Ovary (tissue), 9 donors: Measurements from ENCODE around the gene IFRD1. TPM values are rescaled to one million over a fixed set of nuclear protein-coding genes. Genes with fewer than 3 reads are reported as not detected.
"Not testable (repeated sequence)": the region's sequence is repeated elsewhere in the genome, so short reads cannot be mapped to it uniquely, and the experiment has no call there.

Experiments used
- DNase-seq, 5 donors: peaks; one replicate each; pipeline ENCODE4 v3.0.0-alpha.2; 2019 to 2020
- H3K27ac ChIP-seq, 2 donors: fragments of 200-600 bp; one replicate each; pipeline versions ENCODE4 v1.5.1 to v1.8.0; 2019 to 2022
- H3K27me3 ChIP-seq: fragments of 200-600 bp; one replicate; pipeline ENCODE4 v1.8.0; 2022
- H3K36me3 ChIP-seq: fragments of 200-600 bp; sonication (generic); one replicate; pipeline ENCODE4 v1.5.1; 2019
- H3K4me1 ChIP-seq: one replicate; pipeline ENCODE4 v1.8.1; 2013; ENCODE audit warnings: mild to moderate bottlenecking, moderate library complexity; ENCODE audit not compliant: insufficient read depth
- H3K4me3 ChIP-seq: fragments of 200-600 bp; sonication (generic); one replicate; pipeline ENCODE4 v1.5.1; 2017
- H3K9me3 ChIP-seq, 2 donors: fragments of 200-600 bp in 1 of 2; sonication (generic) in 1 of 2; one replicate each; pipeline versions ENCODE4 v1.5.1 to v1.8.1; 2013 to 2019; ENCODE audit warnings: mild to moderate bottlenecking in 1 of 2, moderate library complexity in 1 of 2
- CTCF ChIP-seq, 3 donors: fragments of 450-650 bp in 2 of 3; fragments of 200-600 bp in 1 of 3; IDR thresholded peaks; one replicate each; pipeline versions ENCODE4 v1.5.1 to v1.8.0; 2016 to 2022; ENCODE audit warnings: antibody characterized with exemption in 3 of 3, mild to moderate bottlenecking in 1 of 3
- EP300 ChIP-seq: sonication (generic); formaldehyde crosslinking; IDR thresholded peaks from one replicate; pipeline ENCODE4 v1.6.1; 2017; ENCODE audit warnings: antibody characterized with exemption
- POLR2A ChIP-seq: fragments of 450-650 bp; IDR thresholded peaks from one replicate; pipeline ENCODE4 v1.6.1; 2017; ENCODE audit warnings: antibody characterized with exemption, mild to moderate bottlenecking, moderate library complexity
- WGBS, 3 donors: extraction: QIAGEN DNeasy Blood & Tissue Kit in 1 of 3; methylation state at CpG; one replicate each; pipeline versions ENCODE4 v1.1.5 to v1.1.7; 2013 to 2017; 5-methylcytosine and 5-hydroxymethylcytosine counted together
- intact Hi-C, 4 donors: fragments of 100-400 bp; cut with DNase I; formaldehyde crosslinking; loops; one replicate each; pipeline versions ENCODE4 v1.11.0 to v1.15.1; 2022 to 2023
- polyA plus RNA-seq, 2 donors: library from polyadenylated mRNA; stranded (reverse); fragments of 200-250 nt in 1 of 2; fragments of 350-450 nt in 1 of 2; fragmentation: Illumina TruSeq in 1 of 2; extraction: RNeasy Lipid Tissue Mini Kit (QIAGEN cat#74804) in 1 of 2; gene quantifications; one replicate each; pipeline ENCODE4 v1.2.3, GENCODE V29; 2013 to 2014
- total RNA-seq, 7 donors: library from RNA; depleted of rRNA in 2 of 7; stranded (reverse); fragments of >200 nt in 2 of 7; fragmentation: NEBNext Ultra II Directional in 3 of 7; extraction: Animal tissue kit (Norgen Biotek cat#: 25700) in 3 of 7; gene quantifications; one replicate each; pipeline versions ENCODE4 v1.1.0 to v1.2.4, GENCODE V29; 2016 to 2023
- donor health status: DM: no; HTN: no; CAD: no; lungs with moderate emphysema.
- donor health status: DM: no; HTN: no; CAD: no.
- donor health status: Bipolar disorder and iron deficiency.
- donor health status: DM: yes; HTN: yes; CAD: no.
- donor health status: DM: no; HTN: no; CAD: no.
- donor health status: DM: yes; HTN: yes; CAD: no.

The IFRD1 gene
- total and polyA plus RNA-seq, 9 donors: 21.2 to 75.1 (median 37.2) TPM

GRCh38 chr7:112510743-112511110 lies 60.5 kb downstream of the IFRD1 start:
- H3K4me3 ChIP-seq: no peak overlapping the region
- H3K27me3 ChIP-seq: no peaks in the 10 kb centered on the region
- TF ChIP-seq CTCF (IDR thresholded peaks at IDR 0.05) (no peak), EP300 (no peak), POLR2A (no peak)
- no peaks in the 10 kb centered on the region for H3K4me1 ChIP-seq
- H3K36me3 ChIP-seq: no peaks in the 10 kb centered on the region
- intact Hi-C loops: no loop called here
- DNase-seq: no peak
- H3K9me3 ChIP-seq: no peaks in the 10 kb centered on the region
- H3K27ac ChIP-seq: no peak overlapping the region

GRCh38 chr7:112511451-112512202 lies 61.4 kb downstream of the IFRD1 start:
- DNase-seq: no peak
- intact Hi-C loops: no loop called here
- no peak overlapping the region for H3K4me3 ChIP-seq
- 85 to 87% (median 86%) methylated on average over 6 of the region's 6 CpGs for WGBS, 3 donors
- no peak overlapping the region for H3K27ac ChIP-seq
- TF ChIP-seq POLR2A (no peak), CTCF (IDR thresholded peaks at IDR 0.05) (no peak), EP300 (no peak)
- no peaks in the 10 kb centered on the region for H3K4me1 ChIP-seq
- no peaks in the 10 kb centered on the region for H3K27me3 ChIP-seq
- H3K36me3 ChIP-seq: no peaks in the 10 kb centered on the region
- no peaks in the 10 kb centered on the region for H3K9me3 ChIP-seq

- H3K9me3 ChIP-seq: no peaks in the 10 kb centered on the region
- H3K4me1 ChIP-seq: no peaks in the 10 kb centered on the region
- no peaks in the 10 kb centered on the region for H3K27me3 ChIP-seq
- no peak for DNase-seq
- H3K27ac ChIP-seq: no peak overlapping the region
- H3K36me3 ChIP-seq: no peaks in the 10 kb centered on the region
- TF ChIP-seq CTCF (IDR thresholded peaks at IDR 0.05): no peak
- no peak for TF ChIP-seq EP300
- TF ChIP-seq POLR2A: no peak
- intact Hi-C loops: no loop called here
- 82 to 88% (median 83%) methylated on average over 5 of the region's 5 CpGs for WGBS, 3 donors
- no peak overlapping the region for H3K4me3 ChIP-seq
These were observed 62.4 kb downstream of the IFRD1 start for GRCh38 chr7:112512451-112513210.

- intact Hi-C loops: no loop called here
- no peaks in the 10 kb centered on the region for H3K27me3 ChIP-seq
- H3K27ac ChIP-seq: no peak overlapping the region
- TF ChIP-seq POLR2A (no peak), EP300 (no peak), CTCF (IDR thresholded peaks at IDR 0.05) (no peak)
- DNase-seq: no peak
- no peaks in the 10 kb centered on the region for H3K4me1 ChIP-seq
- H3K4me3 ChIP-seq: no peak overlapping the region
- 83 to 91% (median 84%) methylated on average over 5 of the region's 5 CpGs for WGBS, 3 donors
- H3K9me3 ChIP-seq: no peaks in the 10 kb centered on the region
- H3K36me3 ChIP-seq: no peaks in the 10 kb centered on the region
These were observed 65.7 kb downstream of the IFRD1 start for GRCh38 chr7:112515989-112516388.

GRCh38 chr7:112516418-112516817 lies 66.2 kb downstream of the IFRD1 start:
- H3K27me3 ChIP-seq, H3K4me3 ChIP-seq, H3K36me3 ChIP-seq, H3K4me1 ChIP-seq, H3K27ac ChIP-seq, H3K9me3 ChIP-seq, DNase-seq, intact Hi-C loops: not testable (repeated sequence)
- WGBS, 3 donors: 79 to 89% (median 87%) methylated on average over 5 of the region's 5 CpGs
